ENCODE data around the gene SLC12A3.

SLC12A3 gene

DNA sequence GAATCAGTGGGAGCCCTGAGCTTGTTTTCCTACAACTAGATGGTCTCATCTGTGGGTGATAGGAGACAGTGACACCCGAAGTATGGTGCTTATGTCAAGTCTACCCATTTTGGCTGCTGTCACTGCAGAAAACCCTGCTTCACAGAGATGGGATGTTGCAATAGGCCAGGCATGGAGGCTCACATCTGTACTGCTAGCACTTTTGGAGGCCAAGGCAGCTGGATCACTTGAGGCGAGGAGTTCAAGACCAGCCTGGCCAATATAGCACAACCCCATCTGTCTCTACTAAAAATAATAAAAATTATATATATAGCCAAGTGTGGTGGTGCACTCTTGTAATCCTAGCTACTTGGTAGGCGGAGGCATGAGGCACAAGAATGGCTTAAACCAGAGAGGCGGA lies 64.6 kb downstream of the SLC12A3 start:
- TF ChIP-seq, protein P1, sequence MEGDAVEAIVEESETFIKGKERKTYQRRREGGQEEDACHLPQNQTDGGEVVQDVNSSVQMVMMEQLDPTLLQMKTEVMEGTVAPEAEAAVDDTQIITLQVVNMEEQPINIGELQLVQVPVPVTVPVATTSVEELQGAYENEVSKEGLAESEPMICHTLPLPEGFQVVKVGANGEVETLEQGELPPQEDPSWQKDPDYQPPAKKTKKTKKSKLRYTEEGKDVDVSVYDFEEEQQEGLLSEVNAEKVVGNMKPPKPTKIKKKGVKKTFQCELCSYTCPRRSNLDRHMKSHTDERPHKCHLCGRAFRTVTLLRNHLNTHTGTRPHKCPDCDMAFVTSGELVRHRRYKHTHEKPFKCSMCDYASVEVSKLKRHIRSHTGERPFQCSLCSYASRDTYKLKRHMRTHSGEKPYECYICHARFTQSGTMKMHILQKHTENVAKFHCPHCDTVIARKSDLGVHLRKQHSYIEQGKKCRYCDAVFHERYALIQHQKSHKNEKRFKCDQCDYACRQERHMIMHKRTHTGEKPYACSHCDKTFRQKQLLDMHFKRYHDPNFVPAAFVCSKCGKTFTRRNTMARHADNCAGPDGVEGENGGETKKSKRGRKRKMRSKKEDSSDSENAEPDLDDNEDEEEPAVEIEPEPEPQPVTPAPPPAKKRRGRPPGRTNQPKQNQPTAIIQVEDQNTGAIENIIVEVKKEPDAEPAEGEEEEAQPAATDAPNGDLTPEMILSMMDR (conservative IDR thresholded peaks at IDR 0.05; ENCODE audit: control insufficient read depth, insufficient read depth, low read depth, low read length), result no peak
- no peak for DNase-seq (ENCODE audit: low read depth)
- no peak overlapping the region for H3K4me3 ChIP-seq (ENCODE audit: control insufficient read depth, low read depth, low read length)

GRCh38 chr16:56930486-56931270 lies 65.7 kb downstream of the SLC12A3 start:
- no peak for DNase-seq (ENCODE audit: low read depth)
- TF ChIP-seq, protein P1 (conservative IDR thresholded peaks at IDR 0.05; ENCODE audit: control insufficient read depth, insufficient read depth, low read depth, low read length), result no peak
- no peak overlapping the region for H3K4me3 ChIP-seq (ENCODE audit: control insufficient read depth, low read depth, low read length)

- TF ChIP-seq, protein P1 (conservative IDR thresholded peaks at IDR 0.05; ENCODE audit: control insufficient read depth, insufficient read depth, low read depth, low read length), result no peak
- peak; percentile 16 for DNase-seq (ENCODE audit: low read depth)
- peak overlapping the region; percentile 38 for H3K4me3 ChIP-seq (ENCODE audit: control insufficient read depth, low read depth, low read length)
Observed at GRCh38 chr16:56931271-56931891, 66.4 kb downstream of the SLC12A3 start.

DNA sequence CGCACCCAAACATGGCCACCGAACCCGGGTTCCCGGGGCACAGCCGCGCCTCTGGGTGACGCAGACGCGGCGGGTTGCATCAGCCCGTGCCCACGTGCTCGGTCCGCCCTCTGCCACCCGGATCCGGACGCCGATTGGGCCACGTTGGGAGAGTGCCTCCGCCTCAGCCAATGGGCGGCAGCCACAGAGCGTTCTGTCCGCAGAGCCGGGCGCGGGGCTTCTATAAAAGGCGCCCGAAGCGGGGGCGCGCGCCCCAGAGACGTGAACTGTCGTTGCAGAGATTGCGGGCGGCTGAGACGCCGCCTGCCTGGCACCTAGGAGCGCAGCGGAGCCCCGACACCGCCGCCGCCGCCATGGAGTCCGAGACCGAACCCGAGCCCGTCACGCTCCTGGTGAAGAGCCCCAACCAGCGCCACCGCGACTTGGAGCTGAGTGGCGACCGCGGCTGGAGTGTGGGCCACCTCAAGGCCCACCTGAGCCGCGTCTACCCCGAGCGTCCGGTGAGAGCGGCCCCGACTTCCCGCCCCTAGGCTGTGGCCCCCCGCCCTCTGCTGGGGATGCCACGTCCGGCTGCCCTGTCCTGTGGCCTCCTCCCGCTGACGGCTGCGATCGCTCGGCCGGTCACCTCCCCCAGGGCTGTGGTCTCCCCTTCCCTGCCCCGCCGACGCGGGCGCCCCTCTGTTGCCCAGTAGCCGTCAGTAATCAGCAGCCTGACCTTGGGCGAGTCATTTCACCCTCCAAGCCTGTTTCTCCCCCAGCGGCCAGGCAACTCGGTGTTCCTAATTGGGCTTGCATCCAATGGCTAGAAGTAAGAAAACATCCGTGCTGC lies 67.1 kb downstream of the SLC12A3 start, which contains the start of gene HERPUD1:
TSS of gene HERPUD1 (plus strand) at position 251 of the 829 bp plus-strand sequence. CDS start at position 354, 103 bp downstream.
- DNase-seq (ENCODE audit: low read depth), result peak; percentile 96
- TF ChIP-seq, protein P1 (conservative IDR thresholded peaks at IDR 0.05; ENCODE audit: control insufficient read depth, insufficient read depth, low read depth, low read length), result no peak
- peak within 1 kb of the TSS; percentile 97 for H3K4me3 ChIP-seq (ENCODE audit: control insufficient read depth, low read depth, low read length)

DNA sequence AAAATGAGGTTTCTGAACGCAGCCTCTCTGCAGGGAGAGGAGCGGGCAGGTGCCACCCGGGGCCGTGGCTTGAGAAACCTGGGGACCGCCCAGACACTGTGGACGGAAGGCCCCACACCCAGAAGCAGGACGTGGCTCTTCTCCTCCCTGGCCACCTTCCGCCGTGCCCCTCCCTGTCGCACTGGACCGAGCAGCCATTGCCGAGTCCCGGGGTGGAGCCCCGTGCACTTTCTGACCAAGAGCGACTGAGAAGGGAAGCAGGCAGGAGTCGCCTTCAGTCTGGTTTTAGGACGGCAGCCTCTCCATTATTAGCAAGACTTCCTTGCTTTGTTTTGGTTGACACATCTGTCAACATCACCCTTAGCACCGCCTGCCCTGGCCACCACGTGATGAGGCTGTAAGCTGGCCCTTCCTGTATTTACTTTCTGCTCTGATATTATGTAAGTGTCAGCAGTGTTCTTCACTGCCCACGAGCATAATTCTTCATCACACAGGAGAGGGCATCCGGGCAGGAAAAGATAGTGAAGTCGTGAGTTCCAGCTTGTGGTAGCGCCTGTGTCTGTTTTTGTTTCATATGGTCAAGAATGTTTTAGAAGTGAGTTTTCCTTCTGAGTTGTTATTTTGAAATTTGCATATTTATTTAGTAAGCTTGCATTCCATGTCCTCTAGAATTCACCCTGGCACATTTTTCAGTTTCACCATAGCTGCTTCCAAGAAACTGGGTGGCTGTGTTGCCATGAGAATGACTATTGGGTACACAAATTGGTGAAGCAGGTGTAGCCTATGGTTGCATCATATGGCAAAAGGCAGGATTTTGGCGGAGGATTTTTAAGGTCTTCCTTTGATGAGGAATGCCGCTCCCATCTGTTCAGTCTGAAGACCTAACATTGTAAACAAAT lies 68.0 kb downstream of the SLC12A3 start:
- DNase-seq (ENCODE audit: low read depth), result peak; percentile 78
- peak overlapping the region; percentile 97 for H3K4me3 ChIP-seq (ENCODE audit: control insufficient read depth, low read depth, low read length)
- TF ChIP-seq, protein P1 (conservative IDR thresholded peaks at IDR 0.05; ENCODE audit: control insufficient read depth, insufficient read depth, low read depth, low read length), result no peak

Measured in fibroblast of mammary gland (primary cell).